Renal pelvis (tissue), 12 donors: ENCODE data around the gene MCM3AP. TPM values are rescaled to one million over a fixed set of nuclear protein-coding genes. Genes with fewer than 3 reads are reported as not detected.
A peak's percentile ranks its signal among the peaks of the same experiment; 100 is the strongest.

Experiments
- DNase-seq: peaks from one replicate; pipeline ENCODE4 v3.0.0-alpha.2; 2013
- long read RNA-seq, 16 experiments: transcript quantifications; one replicate each; lab custom pipeline, GENCODE V29; 2026
- polyA plus RNA-seq, 3 donors: library from polyadenylated mRNA; unstranded; fragments of 120-200 nt; gene quantifications; one replicate each; pipeline ENCODE4 v1.2.1, GENCODE V29; 2013; ENCODE audit not compliant: insufficient read length in 3 of 3

The MCM3AP gene
- 100 to 1,000 TPM in 2 of 3 donors, 10 to 100 TPM in 1; 79.3 to 114 (median 105) TPM for polyA plus RNA-seq
- long read RNA-seq, donor 1, partial matches to known transcripts = 5 of 10 reads
- long read RNA-seq, donor 1, other reads (novel, unspliced or antisense) = 0 of 10 reads
- long read RNA-seq, donor 2, full-length matches to known transcripts = 8 of 14 reads
- long read RNA-seq, donor 2, partial matches to known transcripts = 6 of 14 reads
- long read RNA-seq, donor 2, other reads (novel, unspliced or antisense) = 0 of 14 reads
- long read RNA-seq, donor 3, transcript MCM3AP-203 (2 exons, 876 nt) = major isoform, 8 of 62 reads
- long read RNA-seq, donor 3, partial matches to known transcripts = 31 of 62 reads
- long read RNA-seq, donor 3, other reads (novel, unspliced or antisense) = 22 of 62 reads
- long read RNA-seq, donor 4, partial matches to known transcripts = 50 of 89 reads
- long read RNA-seq, donor 4, other reads (novel, unspliced or antisense) = 34 of 89 reads
- long read RNA-seq, donor 5, full-length matches to known transcripts = 11 of 11 reads
- long read RNA-seq, donor 5, partial matches to known transcripts = 0 of 11 reads
- long read RNA-seq, donor 5, other reads (novel, unspliced or antisense) = 0 of 11 reads
- long read RNA-seq, donor 6, full-length matches to known transcripts = 14 of 31 reads
- long read RNA-seq, donor 6, partial matches to known transcripts = 17 of 31 reads
- long read RNA-seq, donor 6, other reads (novel, unspliced or antisense) = 0 of 31 reads
- long read RNA-seq, donor 7, full-length matches to known transcripts = 14 of 14 reads
- long read RNA-seq, donor 7, partial matches to known transcripts = 0 of 14 reads
- long read RNA-seq, donor 7, other reads (novel, unspliced or antisense) = 0 of 14 reads
- long read RNA-seq, donor 8, partial matches to known transcripts = 0 of 2 reads
- long read RNA-seq, donor 8, other reads (novel, unspliced or antisense) = 0 of 2 reads
- long read RNA-seq, donor 9, full-length matches to known transcripts = 15 of 38 reads
- long read RNA-seq, donor 9, partial matches to known transcripts = 23 of 38 reads
- long read RNA-seq, donor 9, other reads (novel, unspliced or antisense) = 0 of 38 reads
- long read RNA-seq, donor 10, full-length matches to known transcripts = 11 of 22 reads
- long read RNA-seq, donor 10, partial matches to known transcripts = 11 of 22 reads
- long read RNA-seq, donor 10, other reads (novel, unspliced or antisense) = 0 of 22 reads
- long read RNA-seq, donor 11, full-length matches to known transcripts = 7 of 49 reads
- long read RNA-seq, donor 11, partial matches to known transcripts = 36 of 49 reads
- long read RNA-seq, donor 11, other reads (novel, unspliced or antisense) = 6 of 49 reads
- long read RNA-seq, donor 12, full-length matches to known transcripts = 17 of 54 reads
- long read RNA-seq, donor 12, partial matches to known transcripts = 37 of 54 reads
- long read RNA-seq, donor 12, other reads (novel, unspliced or antisense) = 0 of 54 reads
- long read RNA-seq, donor 13, full-length matches to known transcripts = 6 of 11 reads
- long read RNA-seq, donor 13, partial matches to known transcripts = 5 of 11 reads
- long read RNA-seq, donor 13, other reads (novel, unspliced or antisense) = 0 of 11 reads
- long read RNA-seq, donor 14, full-length matches to known transcripts = 20 of 20 reads
- long read RNA-seq, donor 14, partial matches to known transcripts = 0 of 20 reads
- long read RNA-seq, donor 14, other reads (novel, unspliced or antisense) = 0 of 20 reads
- long read RNA-seq, donor 15, full-length matches to known transcripts = 11 of 24 reads
- long read RNA-seq, donor 15, partial matches to known transcripts = 13 of 24 reads
- long read RNA-seq, donor 15, other reads (novel, unspliced or antisense) = 0 of 24 reads
- long read RNA-seq, donor 16, full-length matches to known transcripts = 8 of 14 reads
- long read RNA-seq, donor 16, partial matches to known transcripts = 6 of 14 reads
- long read RNA-seq, donor 16, other reads (novel, unspliced or antisense) = 0 of 14 reads

DNA sequence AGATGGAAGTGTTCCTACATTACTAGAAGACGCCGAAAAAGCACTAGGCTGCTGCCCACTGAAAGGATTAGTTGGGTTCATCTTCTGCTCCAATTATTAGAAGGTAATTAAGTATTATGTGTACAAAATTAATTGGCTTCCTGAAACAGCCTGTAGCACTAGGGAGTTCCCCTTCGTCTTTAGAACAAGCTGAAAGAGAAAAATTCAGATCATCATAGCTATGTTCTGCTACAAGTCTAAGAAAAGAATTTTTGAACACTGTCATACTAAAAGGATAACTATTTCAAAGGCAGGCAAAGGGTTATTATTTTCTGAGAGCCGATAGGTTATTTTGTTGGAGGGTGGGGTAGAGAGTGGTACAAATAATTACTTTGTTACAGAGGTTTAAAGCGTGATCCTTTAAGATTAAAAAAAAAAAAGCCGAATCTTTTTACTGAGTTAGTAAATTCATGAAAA is at the start of gene MCM3AP:
MCM3AP (minus strand) TSS at position 406 of the 456 bp plus-strand sequence; CDS start at position 81, 325 bp downstream.
- no peak for DNase-seq

DNA sequence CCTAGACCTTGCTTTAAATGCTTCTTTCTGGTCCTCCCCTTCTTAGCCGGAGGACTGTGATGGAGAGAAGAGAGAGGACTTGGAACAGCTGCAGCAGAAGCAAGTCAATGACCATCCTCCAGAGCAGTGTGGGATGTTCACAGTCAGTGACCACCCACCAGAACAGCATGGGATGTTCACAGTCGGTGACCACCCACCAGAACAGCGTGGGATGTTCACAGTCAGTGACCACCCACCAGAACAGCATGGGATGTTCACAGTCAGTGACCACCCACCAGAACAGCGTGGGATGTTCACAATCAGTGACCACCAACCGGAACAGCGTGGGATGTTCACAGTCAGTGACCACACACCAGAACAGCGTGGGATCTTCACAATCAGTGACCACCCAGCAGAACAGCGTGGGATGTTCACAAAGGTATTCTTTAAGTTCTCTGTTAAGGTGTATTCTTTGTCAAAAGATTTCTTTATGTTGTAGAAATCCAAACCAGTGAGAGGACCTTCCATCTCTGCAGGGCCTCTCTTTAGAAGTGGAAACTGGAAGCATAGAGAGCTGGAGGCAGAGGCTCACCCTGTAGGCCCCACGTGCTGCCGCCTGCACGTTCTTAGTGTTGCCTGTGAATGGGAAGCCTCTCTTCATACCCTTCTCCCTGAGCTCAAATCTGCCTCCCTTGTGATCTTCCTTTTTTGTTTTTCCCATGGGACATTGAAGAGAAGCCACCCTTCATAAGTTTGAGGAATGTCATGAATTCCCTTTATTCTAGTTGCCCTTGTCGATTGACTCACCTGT is 49.1 kb upstream of the MCM3AP start:
- no peak for DNase-seq

DNA sequence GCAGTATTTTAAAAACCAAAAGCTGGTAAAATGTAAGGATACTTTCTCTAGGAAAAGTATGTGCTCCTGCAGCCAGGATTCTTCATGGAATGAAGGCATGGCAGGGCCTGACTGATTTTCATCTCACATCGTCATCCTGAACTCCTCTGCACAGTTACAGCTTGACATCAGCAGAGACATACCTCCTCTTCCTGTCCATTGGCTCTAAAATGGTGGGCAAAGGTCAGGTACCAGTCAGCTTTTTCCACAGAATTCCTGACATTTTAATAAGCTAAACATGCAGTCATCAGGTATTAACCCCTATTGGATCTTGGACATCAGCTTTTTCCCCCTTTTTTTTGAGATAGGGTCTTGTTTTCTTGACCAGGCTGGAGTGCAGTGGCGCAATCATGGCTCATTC is 44.4 kb upstream of the MCM3AP start:
- DNase-seq = no peak

DNA sequence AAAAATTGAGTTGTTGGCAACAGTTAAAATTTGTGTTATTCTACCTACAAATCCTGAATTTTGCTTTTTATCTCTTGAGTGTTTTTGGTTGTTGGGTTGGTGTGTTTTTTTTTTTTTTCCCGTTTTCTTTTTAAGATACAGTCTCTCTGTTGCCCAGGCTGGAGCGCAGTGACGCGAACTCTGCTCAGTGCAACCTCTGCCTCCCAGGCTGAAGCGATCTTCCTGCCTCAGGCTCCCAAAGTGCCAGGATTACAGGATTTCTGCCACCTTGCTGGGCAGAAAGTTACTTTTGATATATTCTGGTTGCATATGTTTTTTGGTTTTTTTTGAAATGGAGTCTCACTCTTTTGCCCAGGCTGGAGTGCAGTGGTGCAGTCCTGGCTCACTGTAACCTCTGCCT is 42.7 kb upstream of the MCM3AP start:
- no peak for DNase-seq

DNA sequence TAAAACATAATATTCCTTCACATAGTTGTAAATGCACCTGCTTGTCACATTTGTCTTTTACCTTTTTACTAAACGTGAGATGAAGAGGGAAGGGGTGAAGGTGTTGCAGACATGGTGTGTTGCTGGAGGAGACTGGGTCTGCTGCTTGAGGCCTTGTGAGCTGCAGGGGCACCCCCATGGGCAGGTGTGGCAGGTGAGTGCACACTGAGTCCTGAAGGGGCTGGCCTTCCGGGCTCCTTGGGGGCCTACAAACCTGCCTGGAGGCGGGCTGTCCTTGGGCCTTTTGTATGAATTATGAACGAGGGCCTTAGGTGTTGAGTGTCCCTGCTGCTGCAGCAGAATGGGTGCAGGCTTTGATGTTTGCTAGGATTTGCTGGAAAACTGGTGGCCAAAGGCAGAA is 42.3 kb upstream of the MCM3AP start:
- no peak for DNase-seq

DNA sequence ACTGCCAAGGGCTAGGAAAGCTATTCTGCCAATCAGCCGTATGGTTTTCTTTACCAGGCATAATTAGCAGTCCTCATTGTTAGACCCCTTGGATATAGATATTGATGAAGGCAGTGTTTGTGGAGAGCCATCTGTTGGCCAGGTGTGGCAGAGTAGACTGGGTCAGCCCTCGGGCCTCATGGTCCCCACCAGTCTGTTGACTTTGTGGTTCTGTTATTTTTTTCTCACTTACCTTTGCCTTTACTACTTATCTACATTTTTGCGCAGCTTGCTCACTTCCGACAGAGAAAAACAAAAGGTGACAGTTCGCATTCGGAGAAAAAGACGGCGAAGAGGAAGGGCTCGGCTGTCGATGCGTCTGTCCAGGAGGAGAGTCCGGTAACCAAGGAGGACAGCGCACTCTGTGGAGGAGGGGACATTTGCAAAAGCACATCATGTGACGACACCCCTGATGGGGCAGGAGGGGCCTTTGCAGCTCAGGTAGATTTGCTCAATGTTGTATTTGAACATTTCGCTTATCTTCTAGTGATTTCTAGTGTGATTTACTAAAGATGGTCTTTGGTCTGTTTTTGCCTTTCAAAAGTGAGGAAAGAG is 40.8 kb upstream of the MCM3AP start:
- no peak for DNase-seq

DNA sequence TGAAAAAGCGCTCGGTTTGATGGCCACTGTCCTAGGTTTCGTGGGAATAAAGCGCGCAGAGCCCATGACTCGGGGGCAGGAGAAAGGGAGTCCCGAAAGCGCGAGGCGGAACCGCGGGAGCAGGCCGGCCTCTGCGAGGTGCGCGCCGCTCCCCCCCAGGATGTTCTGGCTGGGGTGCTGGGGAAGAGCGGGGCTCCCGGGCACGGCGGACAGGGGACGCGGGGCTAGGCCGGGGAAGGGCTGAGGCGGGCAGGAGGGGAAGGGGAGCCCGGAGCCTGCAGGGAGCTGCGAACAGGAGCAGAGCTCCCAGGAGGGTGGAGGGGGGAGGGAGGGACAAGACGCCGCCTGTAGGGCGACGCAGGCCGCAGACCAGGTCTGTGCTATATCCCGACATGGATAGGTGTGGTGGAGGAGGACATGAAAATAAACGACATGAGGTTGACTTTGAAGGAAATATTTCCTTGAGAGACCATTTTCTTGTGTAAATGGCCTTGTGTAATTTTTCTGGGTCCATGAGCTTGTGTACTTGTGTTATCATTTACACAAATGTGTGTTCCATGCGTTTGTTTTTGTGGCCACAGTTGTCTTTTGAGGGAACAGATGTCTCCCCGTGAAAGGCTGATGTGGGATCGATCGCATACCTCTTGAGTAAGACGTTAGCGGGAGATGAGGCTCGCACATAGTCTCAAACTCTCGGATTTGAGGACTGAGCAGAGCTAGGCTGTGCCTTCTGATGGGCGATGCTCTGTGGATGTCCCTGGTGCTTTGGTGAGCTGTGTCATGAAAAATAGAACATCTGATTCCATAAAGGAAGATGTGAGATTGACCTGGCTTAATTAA is 39.9 kb upstream of the MCM3AP start:
- DNase-seq = no peak

DNA sequence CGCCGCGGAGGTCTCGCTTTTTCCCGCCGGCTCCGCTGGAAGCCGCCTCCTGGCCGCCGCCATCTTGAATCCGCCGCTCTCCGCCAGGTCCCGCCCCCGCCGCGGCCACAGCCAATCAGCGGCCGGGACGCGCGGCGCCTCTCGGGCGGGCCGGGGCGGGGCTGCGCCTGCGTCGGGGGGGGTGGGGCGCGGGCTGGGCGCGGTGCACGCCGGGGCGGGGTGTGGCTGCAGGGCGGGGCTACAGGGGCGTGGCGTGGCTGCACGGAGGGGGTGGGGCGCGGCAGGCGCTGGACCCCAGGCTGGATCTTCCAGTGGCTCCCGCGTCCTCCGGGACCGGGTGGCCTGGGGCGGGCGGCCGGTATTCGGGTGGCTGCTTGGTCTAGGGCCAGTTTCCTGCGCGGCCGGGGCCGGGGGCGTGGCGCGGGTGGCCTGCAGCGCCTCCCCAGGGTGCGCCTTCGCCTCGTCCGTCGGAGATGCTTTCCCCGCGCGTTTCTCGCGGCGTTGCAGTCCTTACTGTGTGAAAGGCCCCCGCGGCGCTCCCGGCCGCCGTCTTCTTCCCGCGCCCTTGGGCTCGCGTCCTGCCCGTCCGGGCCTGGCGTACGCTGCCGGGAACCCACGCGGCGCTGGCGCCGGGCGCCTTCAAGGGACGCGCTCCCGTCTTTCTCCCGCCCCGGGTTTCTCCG is 39.1 kb upstream of the MCM3AP start:
- peak; percentile 84 for DNase-seq

DNA sequence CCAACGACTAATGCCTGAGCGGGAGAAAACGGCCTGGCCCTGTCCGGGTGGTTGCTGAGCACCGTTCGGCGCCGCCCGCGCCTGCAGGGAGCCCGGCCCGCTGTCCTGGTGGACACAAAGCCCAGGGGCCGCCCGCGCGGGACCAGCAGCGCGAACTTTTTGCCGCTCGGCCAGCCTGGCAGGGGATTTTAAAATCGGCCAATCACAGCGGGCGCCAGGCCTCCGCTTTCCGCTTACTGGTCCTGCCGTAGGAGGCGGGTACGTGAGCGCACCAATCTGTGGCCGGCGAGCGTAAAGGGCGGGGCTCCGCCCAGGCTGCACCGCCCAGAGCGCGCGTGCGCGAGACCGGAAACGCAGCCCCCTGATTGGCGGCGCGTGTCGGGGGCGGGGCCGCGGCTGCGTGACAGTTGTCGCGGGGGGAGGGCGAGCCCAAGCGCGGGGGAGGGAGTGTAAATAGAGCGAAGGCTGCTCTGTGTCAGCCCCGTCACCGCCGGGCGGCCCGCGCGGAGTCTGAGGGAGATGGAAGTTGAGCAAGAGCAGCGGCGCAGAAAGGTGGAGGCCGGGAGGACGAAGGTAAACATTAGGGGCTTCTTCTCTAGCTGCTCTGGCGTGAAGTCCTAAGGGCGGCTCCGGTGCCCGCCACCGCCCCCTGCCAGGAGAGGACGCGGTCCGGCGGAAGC is 38.4 kb upstream of the MCM3AP start, which contains the start of the genes C21orf58 and PCNT:
C21orf58 (minus strand) TSS at position 161 of the 680 bp plus-strand sequence. CDS start 1,132 bp downstream, outside the sequence.
PCNT (plus strand) TSS at position 447 of the 680 bp plus-strand sequence; CDS start at position 520, 73 bp downstream.
- peak; percentile 97 for DNase-seq

DNA sequence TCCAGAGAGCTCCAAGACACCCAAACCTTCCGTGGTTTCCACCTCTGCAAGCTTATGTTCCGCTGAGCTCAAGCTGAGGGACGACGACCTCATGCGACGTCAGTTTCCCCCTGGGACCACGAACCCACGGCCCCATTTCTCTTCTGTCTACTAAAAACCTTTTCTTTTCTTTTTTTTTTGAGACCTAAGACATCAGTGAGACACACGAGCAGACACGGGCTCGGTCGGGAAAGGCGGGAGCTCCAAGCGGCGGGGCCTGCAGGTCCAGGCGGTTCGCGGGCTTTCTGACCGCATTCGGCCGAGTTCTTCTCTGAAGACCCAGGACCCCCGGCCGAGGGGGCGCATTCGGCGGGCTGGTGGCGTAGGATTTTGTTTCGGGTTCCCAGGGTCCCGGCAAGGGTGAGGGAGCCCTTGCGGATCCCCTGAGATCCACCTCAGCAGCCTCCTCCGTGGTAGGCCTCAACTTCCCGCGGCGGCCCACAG is 37.9 kb upstream of the MCM3AP start:
- no peak for DNase-seq

DNA sequence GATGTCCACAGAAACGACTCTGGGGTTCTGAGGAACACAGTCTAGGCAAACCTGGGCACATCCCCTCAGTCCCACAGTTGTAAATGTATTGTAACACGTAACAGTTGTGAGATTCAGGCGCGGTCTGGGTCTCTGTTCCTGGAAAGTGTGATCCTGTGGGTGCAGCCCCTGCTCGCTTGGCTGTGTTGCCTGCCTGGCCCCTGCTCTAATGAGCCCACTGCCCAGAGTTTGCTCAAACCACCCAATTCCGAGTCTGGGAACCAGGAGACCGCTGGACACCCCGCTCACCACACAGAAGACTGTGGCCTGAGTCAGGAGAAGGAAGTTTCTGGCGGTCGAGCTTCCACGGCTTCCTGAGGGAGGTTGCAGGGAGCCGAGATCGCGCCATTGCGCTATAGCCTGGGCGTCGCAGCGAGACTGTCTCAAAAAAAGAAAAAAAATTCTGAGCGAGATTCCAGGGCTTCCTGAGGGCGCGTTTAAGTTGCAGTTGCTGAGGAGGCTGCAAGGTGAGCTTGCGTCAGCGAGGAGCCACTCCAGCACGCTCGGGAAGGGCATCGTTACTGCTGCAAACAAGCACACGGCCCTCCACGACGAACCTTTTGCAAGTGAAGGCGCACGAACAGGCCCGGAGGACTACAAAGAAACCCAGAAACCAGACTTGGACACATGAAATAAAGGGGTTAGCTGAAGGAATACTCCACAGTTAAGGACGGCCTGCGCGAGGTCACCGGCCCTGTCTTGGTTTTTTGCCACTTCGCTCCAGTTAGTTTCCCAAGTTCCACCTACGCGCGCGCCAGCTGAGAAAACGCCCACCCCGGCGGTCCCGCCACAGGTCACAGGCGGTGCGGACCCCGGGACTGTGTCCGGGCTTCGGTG is 37.2 kb upstream of the MCM3AP start:
- no peak for DNase-seq

DNA sequence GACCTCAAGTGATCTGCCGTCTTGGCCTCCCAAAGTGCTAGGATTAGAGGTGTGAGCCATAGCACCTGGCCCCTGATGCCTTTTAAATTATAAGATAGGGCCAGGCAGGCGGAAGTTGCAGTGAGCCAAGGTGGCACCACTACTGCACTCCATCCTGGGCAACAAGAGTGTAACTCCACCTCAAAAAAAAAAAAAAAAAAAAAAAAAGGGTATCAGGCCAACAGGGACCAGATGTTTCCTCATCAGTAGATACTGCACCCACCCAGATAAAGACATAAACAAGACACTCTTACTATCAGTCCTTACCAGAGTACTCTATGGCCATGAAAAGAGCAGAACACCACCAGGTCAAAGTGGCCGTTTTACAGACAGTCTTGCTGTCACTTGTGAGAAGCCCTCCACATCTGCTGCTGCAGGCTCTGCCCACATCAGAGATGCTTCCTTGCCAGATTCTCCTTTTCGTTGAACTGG is 35.0 kb upstream of the MCM3AP start:
- no peak for DNase-seq

DNA sequence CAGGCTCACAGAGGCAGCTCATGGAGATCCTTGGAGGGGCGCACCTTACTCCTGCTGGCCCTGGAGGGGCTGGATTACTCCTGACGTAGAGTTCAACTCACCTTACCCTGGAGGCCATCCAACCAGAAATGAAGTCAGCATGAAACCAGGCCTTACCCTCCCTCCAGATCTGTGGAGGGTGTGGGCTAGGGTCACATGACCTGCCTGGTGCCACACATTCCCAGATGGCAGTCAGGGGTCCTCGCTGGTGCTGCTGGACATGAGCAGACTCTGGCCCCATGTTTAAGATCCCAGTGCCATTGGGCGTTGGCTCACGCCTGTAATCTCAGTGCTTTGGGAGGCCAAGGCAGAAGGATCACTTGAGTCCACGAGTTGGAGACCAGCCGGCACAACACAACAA is 33.8 kb upstream of the MCM3AP start:
- no peak for DNase-seq

DNA sequence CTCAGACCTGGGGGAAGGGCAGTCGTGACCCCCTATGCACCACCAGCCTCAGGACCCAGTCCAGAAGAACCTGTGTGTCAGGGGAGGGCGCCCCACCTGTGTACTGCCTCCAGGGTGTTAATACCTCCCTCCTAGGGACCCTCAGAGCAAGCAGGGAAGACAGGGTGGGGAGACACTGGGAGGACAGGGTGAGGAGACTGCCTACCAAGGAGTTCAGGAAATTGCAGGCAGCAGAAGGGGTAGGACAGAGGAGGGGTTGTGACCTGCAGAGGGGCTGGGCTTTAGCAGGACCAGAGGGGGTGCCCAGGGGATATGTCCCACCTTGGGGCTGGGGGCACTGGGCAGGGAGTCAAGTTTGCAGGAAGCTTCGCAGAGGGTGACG is 33.0 kb upstream of the MCM3AP start:
- DNase-seq = no peak
